Fibroblast of skin of abdomen (primary cell): ENCODE data around the gene USF1. TPM values are rescaled to one million over a fixed set of nuclear protein-coding genes. Genes with fewer than 3 reads are reported as not detected.

Experiments
- DNase-seq: peaks from one replicate; pipeline ENCODE4 v3.0.0-alpha.2; 2013
- polyA plus RNA-seq, 2 experiments: library from polyadenylated mRNA; unstranded; fragments of 120-200 nt; gene quantifications; one replicate each; pipeline ENCODE4 v1.2.1, GENCODE V29; 2013; ENCODE audit not compliant: insufficient read length in 2 of 2

Gene USF1
- polyA plus RNA-seq (2013, experiment 1 of 2; ENCODE audit: insufficient read length), result 27.6 TPM
- polyA plus RNA-seq (2013, experiment 2 of 2; ENCODE audit: insufficient read length), result 28.5 TPM

- DNase-seq, result peak; percentile 95
These were observed at the start of gene USF1 for GRCh38 chr1:161045736-161046604. TSS of gene USF1 (minus strand) at chr1:161045977. CDS start at chr1:161043275, 2,702 bp downstream.

- no peak for DNase-seq
These were observed 49.5 kb upstream of the USF1 start for GRCh38 chr1:161095230-161095629.

- no peak for DNase-seq
These were observed 48.7 kb upstream of the USF1 start for GRCh38 chr1:161094481-161094880.

- peak; percentile 34 for DNase-seq
These were observed 46.8 kb upstream of the USF1 start for GRCh38 chr1:161092621-161093028.

GRCh38 chr1:161091796-161092507, 46.2 kb upstream of the USF1 start:
- peak; percentile 33 for DNase-seq

GRCh38 chr1:161091093-161091492, 45.3 kb upstream of the USF1 start:
- DNase-seq, result no peak

GRCh38 chr1:161090617-161091016, 44.8 kb upstream of the USF1 start:
- DNase-seq, result no peak

- DNase-seq, result no peak
These were observed 44.2 kb upstream of the USF1 start for GRCh38 chr1:161089938-161090337.

- no peak for DNase-seq
These were observed 43.6 kb upstream of the USF1 start, which contains the start of gene NECTIN4 for GRCh38 chr1:161089251-161089924. TSS of gene NECTIN4 (minus strand) at chr1:161089558. CDS start at chr1:161089296, 262 bp downstream.

GRCh38 chr1:161088587-161089110, 42.9 kb upstream of the USF1 start:
- DNase-seq, result peak; percentile 32

GRCh38 chr1:161086457-161086856, 40.7 kb upstream of the USF1 start:
- no peak for DNase-seq

- peak; percentile 37 for DNase-seq
These were observed 39.4 kb upstream of the USF1 start for GRCh38 chr1:161085165-161085564.

GRCh38 chr1:161084597-161084988, 38.8 kb upstream of the USF1 start:
- no peak for DNase-seq

- DNase-seq, result peak; percentile 37
These were observed 38.2 kb upstream of the USF1 start for GRCh38 chr1:161083748-161084596.

GRCh38 chr1:161082996-161083747, 37.4 kb upstream of the USF1 start:
- DNase-seq, result peak; percentile 79

- DNase-seq, result no peak
These were observed 36.7 kb upstream of the USF1 start for GRCh38 chr1:161082483-161082882.

- no peak for DNase-seq
These were observed 35.7 kb upstream of the USF1 start for GRCh38 chr1:161081519-161081918.

GRCh38 chr1:161080441-161081405, 34.9 kb upstream of the USF1 start:
- DNase-seq, result peak; percentile 52

- no peak for DNase-seq
These were observed 33.8 kb upstream of the USF1 start for GRCh38 chr1:161079436-161080110.
